Hepatocyte (in vitro differentiated cells): ENCODE results near the gene WDR90.

ENCODE experiments used
- EZH2 ChIP-seq: fragments of 200-600 bp; sonication (generic); IDR thresholded peaks from 2 replicates; pipeline ENCODE4 v1.6.1; 2016; ENCODE audit warnings: antibody characterized with exemption, mild to moderate bottlenecking, borderline replicate concordance
- TF ChIP-seq, protein P1 (sequence below): fragments of 200-600 bp; sonication (generic); IDR thresholded peaks from 2 replicates; pipeline ENCODE4 v1.5.1; 2016; ENCODE audit warnings: antibody characterized with exemption, mild to moderate bottlenecking; ENCODE audit not compliant: poor library complexity

DNA sequence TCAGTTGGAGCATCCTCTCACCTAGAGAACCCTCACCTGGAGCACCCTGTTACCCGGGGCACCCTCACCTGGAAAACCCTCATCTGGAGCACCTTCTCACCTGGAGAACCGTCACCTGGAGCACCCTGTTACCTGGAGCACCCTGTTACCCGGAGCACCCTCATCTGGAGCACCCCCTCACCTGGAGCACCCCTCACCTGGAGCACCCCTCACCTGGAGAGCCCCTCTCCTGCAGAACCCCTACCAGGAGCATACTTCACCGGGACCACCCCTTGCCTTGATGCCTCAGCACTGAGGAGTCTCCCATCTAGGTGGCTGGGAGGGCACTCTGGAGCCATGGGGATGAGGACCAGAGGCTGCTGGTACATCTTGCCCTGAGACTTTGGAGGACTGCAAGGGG lies 59.8 kb downstream of the WDR90 start:
- no peak for TF ChIP-seq EZH2
- TF ChIP-seq, protein P1, sequence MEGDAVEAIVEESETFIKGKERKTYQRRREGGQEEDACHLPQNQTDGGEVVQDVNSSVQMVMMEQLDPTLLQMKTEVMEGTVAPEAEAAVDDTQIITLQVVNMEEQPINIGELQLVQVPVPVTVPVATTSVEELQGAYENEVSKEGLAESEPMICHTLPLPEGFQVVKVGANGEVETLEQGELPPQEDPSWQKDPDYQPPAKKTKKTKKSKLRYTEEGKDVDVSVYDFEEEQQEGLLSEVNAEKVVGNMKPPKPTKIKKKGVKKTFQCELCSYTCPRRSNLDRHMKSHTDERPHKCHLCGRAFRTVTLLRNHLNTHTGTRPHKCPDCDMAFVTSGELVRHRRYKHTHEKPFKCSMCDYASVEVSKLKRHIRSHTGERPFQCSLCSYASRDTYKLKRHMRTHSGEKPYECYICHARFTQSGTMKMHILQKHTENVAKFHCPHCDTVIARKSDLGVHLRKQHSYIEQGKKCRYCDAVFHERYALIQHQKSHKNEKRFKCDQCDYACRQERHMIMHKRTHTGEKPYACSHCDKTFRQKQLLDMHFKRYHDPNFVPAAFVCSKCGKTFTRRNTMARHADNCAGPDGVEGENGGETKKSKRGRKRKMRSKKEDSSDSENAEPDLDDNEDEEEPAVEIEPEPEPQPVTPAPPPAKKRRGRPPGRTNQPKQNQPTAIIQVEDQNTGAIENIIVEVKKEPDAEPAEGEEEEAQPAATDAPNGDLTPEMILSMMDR: no peak
